PC-9 (cell line): ENCODE data around the gene PLRG1.

ENCODE experiments used
- EZH2 ChIP-seq: fragments of 200-600 bp; sonication (generic); IDR thresholded peaks from 2 replicates; pipeline ENCODE4 v1.8.0; 2017; ENCODE audit warnings: antibody characterized with exemption, low read depth
- TF ChIP-seq, protein P1 (sequence below): fragments of 200-600 bp; sonication (generic); conservative IDR thresholded peaks from 2 replicates; pipeline ENCODE4 v1.6.1; 2017; ENCODE audit warnings: mixed run types, antibody characterized with exemption, mild to moderate bottlenecking, moderate library complexity

DNA sequence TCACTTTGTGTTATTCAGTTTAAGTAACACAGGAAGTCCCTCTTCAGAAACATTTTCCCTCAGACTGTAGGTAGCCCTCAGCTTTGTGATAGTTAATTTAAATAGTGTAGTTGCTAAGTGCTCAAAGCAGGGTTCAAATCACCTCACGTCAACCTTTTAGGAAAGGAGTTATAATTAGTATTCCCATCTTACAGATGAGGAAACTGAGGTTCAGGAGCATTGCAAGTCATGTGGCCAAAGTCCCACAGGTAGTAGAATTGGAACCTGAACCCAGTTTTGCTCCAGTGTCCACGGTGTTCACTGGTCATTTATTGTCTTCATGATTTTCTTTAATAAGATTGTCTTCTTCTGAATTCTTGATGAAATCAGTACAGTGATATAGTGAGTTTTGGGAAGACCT is 54.3 kb downstream of the PLRG1 start:
- TF ChIP-seq, protein P1, sequence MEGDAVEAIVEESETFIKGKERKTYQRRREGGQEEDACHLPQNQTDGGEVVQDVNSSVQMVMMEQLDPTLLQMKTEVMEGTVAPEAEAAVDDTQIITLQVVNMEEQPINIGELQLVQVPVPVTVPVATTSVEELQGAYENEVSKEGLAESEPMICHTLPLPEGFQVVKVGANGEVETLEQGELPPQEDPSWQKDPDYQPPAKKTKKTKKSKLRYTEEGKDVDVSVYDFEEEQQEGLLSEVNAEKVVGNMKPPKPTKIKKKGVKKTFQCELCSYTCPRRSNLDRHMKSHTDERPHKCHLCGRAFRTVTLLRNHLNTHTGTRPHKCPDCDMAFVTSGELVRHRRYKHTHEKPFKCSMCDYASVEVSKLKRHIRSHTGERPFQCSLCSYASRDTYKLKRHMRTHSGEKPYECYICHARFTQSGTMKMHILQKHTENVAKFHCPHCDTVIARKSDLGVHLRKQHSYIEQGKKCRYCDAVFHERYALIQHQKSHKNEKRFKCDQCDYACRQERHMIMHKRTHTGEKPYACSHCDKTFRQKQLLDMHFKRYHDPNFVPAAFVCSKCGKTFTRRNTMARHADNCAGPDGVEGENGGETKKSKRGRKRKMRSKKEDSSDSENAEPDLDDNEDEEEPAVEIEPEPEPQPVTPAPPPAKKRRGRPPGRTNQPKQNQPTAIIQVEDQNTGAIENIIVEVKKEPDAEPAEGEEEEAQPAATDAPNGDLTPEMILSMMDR, result no peak
- no peak for TF ChIP-seq EZH2
